H1 (cell line): Measurements from ENCODE around the gene GPR15. TPM values are rescaled to one million over a fixed set of nuclear protein-coding genes. Genes with fewer than 3 reads are reported as not detected.

Experiments used
- CTCF ChIA-PET: fragments of 300-600 bp; sonication (Branson Sonifier 250); formaldehyde crosslinking; loops from one replicate; lab custom pipeline; 2021; ENCODE audit not compliant: partially characterized antibody; lab: Charles Lee
- POLR2A ChIA-PET: fragments of 300-600 bp; sonication (Branson Sonifier 250); formaldehyde crosslinking; loops from one replicate; lab custom pipeline; 2021; ENCODE audit warnings: inconsistent platforms; ENCODE audit not compliant: partially characterized antibody; lab: Charles Lee
- DNase-seq, 2 experiments: peaks; one replicate each; pipeline versions ENCODE4 v3.0.0 to v3.0.0-alpha.2; 2010 to 2022; ENCODE audit warnings: low spot score in 2 of 2, low read depth in 1 of 2, mixed read lengths in 1 of 2
- FAIRE-seq: peaks from 2 replicates; lab custom pipeline; 2011; peaks lifted over from hg19 to GRCh38; lab: Jason Lieb, UNC
- H2AFZ ChIP-seq: 2 replicates; pipeline ENCODE4 v1.8.1; 2012; ENCODE audit warnings: low read length, inconsistent platforms
- H2AK5ac ChIP-seq: 2 replicates; pipeline ENCODE4 v1.6.1; 2013; ENCODE audit warnings: low read depth, low read length
- H2BK120ac ChIP-seq: replicated peaks from 2 replicates; pipeline ENCODE3; 2013; ENCODE audit warnings: low read depth, low read length, inconsistent platforms
- H2BK12ac ChIP-seq: 2 replicates; pipeline ENCODE4 v1.6.1; 2013; ENCODE audit warnings: low read depth, low read length
- H2BK15ac ChIP-seq: 2 replicates; pipeline ENCODE4 v1.6.1; 2013; ENCODE audit warnings: low read length
- H2BK20ac ChIP-seq: 2 replicates; pipeline ENCODE4 v1.6.1; 2013; ENCODE audit warnings: low read length
- H2BK5ac ChIP-seq: 2 replicates; pipeline ENCODE4 v1.6.1; 2013; ENCODE audit warnings: low read depth, low read length
- H3K14ac ChIP-seq: 2 replicates; pipeline ENCODE4 v1.6.1; 2013; ENCODE audit warnings: inconsistent platforms; ENCODE audit not compliant: insufficient read length
- H3K18ac ChIP-seq: 2 replicates; pipeline ENCODE4 v1.6.1; 2013; ENCODE audit warnings: low read length; ENCODE audit errors: extremely low read depth
- H3K23ac ChIP-seq: 2 replicates; pipeline ENCODE4 v1.6.1; 2013; ENCODE audit warnings: inconsistent platforms; ENCODE audit not compliant: insufficient read length
- H3K23me2 ChIP-seq: 2 replicates; pipeline ENCODE4 v1.6.1; 2013; ENCODE audit warnings: low read depth, low read length
- H3K27ac ChIP-seq: 2 replicates; pipeline ENCODE4 v1.6.1; 2011; ENCODE audit warnings: low read depth, low read length, inconsistent platforms
- H3K27me3 ChIP-seq, 4 experiments: replicated peaks in 1 of 4; 1 replicate in 1 of 4; 2 replicates in 3 of 4; pipeline versions ENCODE4 v1.6.1 to v1.8.1; 2011 to 2013; ENCODE audit warnings: low read length in 3 of 4, mild to moderate bottlenecking in 3 of 4, inconsistent platforms in 2 of 4, mixed read lengths in 2 of 4, moderate library complexity in 1 of 4; ENCODE audit not compliant: control insufficient read depth in 3 of 4, insufficient read depth in 3 of 4; ENCODE audit errors: extremely low read depth in 1 of 4
- H3K36me3 ChIP-seq, 4 experiments: 2 replicates each; pipeline versions ENCODE4 v1.6.1 to v1.8.1; 2011 to 2013; ENCODE audit warnings: mild to moderate bottlenecking in 4 of 4, low read length in 3 of 4, moderate library complexity in 2 of 4, control low read depth in 1 of 4, inconsistent platforms in 1 of 4; ENCODE audit not compliant: insufficient read depth in 4 of 4, control insufficient read depth in 2 of 4
- H3K4ac ChIP-seq: replicated peaks from 2 replicates; pipeline ENCODE3; 2013; ENCODE audit warnings: low read length, low read depth, mixed read lengths, inconsistent platforms; ENCODE audit not compliant: insufficient read length
- H3K4me1 ChIP-seq, 4 experiments: replicated peaks in 1 of 4; 1 replicate in 1 of 4; 2 replicates in 3 of 4; pipeline versions ENCODE4 v1.6.1 to v1.8.1; 2011 to 2013; ENCODE audit warnings: low read length in 3 of 4, inconsistent platforms in 2 of 4, mixed read lengths in 1 of 4; ENCODE audit not compliant: insufficient read depth in 4 of 4, control insufficient read depth in 3 of 4
- H3K4me2 ChIP-seq, 2 experiments: 2 replicates each; pipeline versions ENCODE4 v1.6.1 to v1.8.1; 2011 to 2013; ENCODE audit warnings: low read depth in 2 of 2, low read length in 2 of 2, control low read depth in 1 of 2, inconsistent platforms in 1 of 2, mild to moderate bottlenecking in 1 of 2; ENCODE audit not compliant: insufficient read depth in 1 of 2
- H3K4me3 ChIP-seq, 4 experiments: fragments of 200-600, 300-600 bp in 1 of 4; sonication (generic), shearing (Covaris generic), sonication (Bioruptor Twin) in 1 of 4; 2 replicates each; pipeline versions ENCODE4 v1.5.1 to v1.8.1; 2011 to 2016; ENCODE audit warnings: low read length in 4 of 4, low read depth in 3 of 4, control low read depth in 2 of 4, inconsistent platforms in 2 of 4, mild to moderate bottlenecking in 2 of 4, mixed read lengths in 1 of 4, moderate library complexity in 1 of 4; ENCODE audit not compliant: insufficient read depth in 2 of 4; ENCODE audit errors: extremely low read depth in 1 of 4
- H3K56ac ChIP-seq: replicated peaks from 2 replicates; pipeline ENCODE3; 2013; ENCODE audit warnings: low read depth, mild to moderate bottlenecking, mixed read lengths, low read length, inconsistent platforms; ENCODE audit not compliant: insufficient read length
- H3K79me1 ChIP-seq: 2 replicates; pipeline ENCODE4 v1.6.1; 2013; ENCODE audit warnings: low read depth, low read length, control low read depth
- H3K79me2 ChIP-seq, 2 experiments: 2 replicates each; pipeline versions ENCODE4 v1.6.1 to v1.8.1; 2012 to 2013; ENCODE audit warnings: low read length in 2 of 2, mild to moderate bottlenecking in 2 of 2, inconsistent platforms in 1 of 2; ENCODE audit not compliant: insufficient read depth in 2 of 2, control insufficient read depth in 1 of 2
- H3K9ac ChIP-seq, 4 experiments: replicated peaks in 1 of 4; 1 replicate in 1 of 4; 2 replicates in 3 of 4; pipeline versions ENCODE4 v1.6.1 to v1.8.1; 2011 to 2013; ENCODE audit warnings: low read depth in 3 of 4, low read length in 3 of 4, control low read depth in 2 of 4, mild to moderate bottlenecking in 2 of 4, moderate library complexity in 2 of 4, inconsistent platforms in 1 of 4; ENCODE audit errors: extremely low read depth in 1 of 4
- H3K9me3 ChIP-seq, 2 experiments: 2 replicates each; pipeline versions ENCODE4 v1.6.1 to v1.8.1; 2012 to 2013; ENCODE audit warnings: mild to moderate bottlenecking in 2 of 2, moderate library complexity in 2 of 2, control low read depth in 1 of 2, inconsistent platforms in 1 of 2, low read depth in 1 of 2, low read length in 1 of 2, mixed read lengths in 1 of 2; ENCODE audit not compliant: insufficient read depth in 2 of 2
- H4K20me1 ChIP-seq, 2 experiments: replicated peaks in 1 of 2; 2 replicates each; pipeline versions ENCODE3 to v1.8.1; 2011 to 2013; ENCODE audit warnings: inconsistent platforms in 2 of 2, low read length in 2 of 2, mild to moderate bottlenecking in 1 of 2; ENCODE audit not compliant: insufficient read depth in 2 of 2, control insufficient read depth in 1 of 2
- H4K5ac ChIP-seq: 2 replicates; pipeline ENCODE4 v1.6.1; 2013; ENCODE audit warnings: low read length, low read depth, mixed read lengths, inconsistent platforms; ENCODE audit not compliant: insufficient read length
- H4K8ac ChIP-seq: 2 replicates; pipeline ENCODE4 v1.8.0; 2013; ENCODE audit warnings: mild to moderate bottlenecking, moderate library complexity, low read length, inconsistent platforms; ENCODE audit not compliant: insufficient read depth; ENCODE audit errors: extremely low read depth
- H4K91ac ChIP-seq: replicated peaks from 2 replicates; pipeline ENCODE3; 2013; ENCODE audit warnings: low read length, mixed read lengths, inconsistent platforms; ENCODE audit not compliant: insufficient read length
- BCL11A ChIP-seq, 2 experiments: IDR thresholded peaks; one replicate each; pipeline ENCODE4 v1.6.1; 2011; ENCODE audit warnings: low read depth in 2 of 2, low read length in 2 of 2, mild to moderate bottlenecking in 2 of 2
- GABPA ChIP-seq: IDR thresholded peaks from 2 replicates; pipeline ENCODE4 v1.6.1; 2011; ENCODE audit warnings: mild to moderate bottlenecking, low read length, moderate library complexity, borderline replicate concordance; ENCODE audit not compliant: insufficient read depth
- JUND ChIP-seq: IDR thresholded peaks from 2 replicates; pipeline ENCODE4 v1.6.1; 2011; ENCODE audit warnings: mild to moderate bottlenecking, improper control_type of control experiment, low read length
- NRF1 ChIP-seq: IDR thresholded peaks from 2 replicates; pipeline ENCODE4 v1.6.1; 2011; ENCODE audit warnings: mild to moderate bottlenecking, low read depth, low read length, improper control_type of control experiment
- POU5F1 ChIP-seq: IDR thresholded peaks from 2 replicates; pipeline ENCODE4 v1.6.1; 2011; ENCODE audit warnings: low read depth, mild to moderate bottlenecking, low read length, moderate library complexity
- SRF ChIP-seq: IDR thresholded peaks from 2 replicates; pipeline ENCODE4 v1.6.1; 2011; ENCODE audit warnings: mild to moderate bottlenecking, low read depth, low read length, moderate library complexity
- WGBS, 2 experiments: shearing (Covaris generic) in 1 of 2; methylation state at CpG; one replicate each; pipeline versions ENCODE4 v1.1.6 to v1.1.7; 2013 to 2015; ENCODE audit warnings: low lambda C conversion rate in 2 of 2, mixed read lengths in 2 of 2, inconsistent platforms in 1 of 2, low coverage in 1 of 2, missing lambda C conversion rate in 1 of 2; ENCODE audit not compliant: insufficient replicate concordance in 2 of 2, insufficient coverage in 1 of 2, insufficient read length in 1 of 2; ENCODE audit errors: extremely low coverage in 1 of 2, missing lambda C conversion rate in 1 of 2; 5-methylcytosine and 5-hydroxymethylcytosine counted together
- polyA plus RNA-seq, 7 experiments: library from polyadenylated mRNA; depleted of rRNA in 3 of 7; stranded (reverse) in 5 of 7; unstranded in 2 of 7; fragments of >200 nt in 5 of 7; fragments of 200-250 nt in 2 of 7; gene quantifications; 1 replicate in 5 of 7; 2 replicates in 1 of 7; 4 replicates in 1 of 7; pipeline versions ENCODE4 v1.2.1 to v1.2.3, GENCODE V29; 2011 to 2013; ENCODE audit warnings: missing spikeins in 2 of 7, mixed read lengths in 2 of 7
- total RNA-seq: library from RNA; stranded (reverse); fragmentation: NEBNext Ultra II Directional; extraction: Animal tissue kit (Norgen Biotek cat#: 25700); gene quantifications from 2 replicates; pipeline ENCODE4 v1.2.1, GENCODE V29; 2021
- TF ChIP-seq, protein P1 (sequence below), 3 experiments: IDR thresholded peaks; 1 replicate in 2 of 3; 2 replicates in 1 of 3; pipeline versions ENCODE4 v1.5.1 to v1.6.1; 2011; ENCODE audit warnings: low read length in 3 of 3, mild to moderate bottlenecking in 3 of 3, inconsistent platforms in 2 of 3, low read depth in 1 of 3, moderate library complexity in 1 of 3; ENCODE audit not compliant: insufficient read depth in 1 of 3; ENCODE audit errors: control extremely low read depth in 1 of 3

Gene GPR15
- total and polyA plus RNA-seq, 2 of the 8 experiments (the other 6 are each of a cell fraction or from before 2014, with no cell fraction given) = not detected

GRCh38 chr3:98513091-98513511 is 18.7 kb upstream of the GPR15 start:
- Histone ChIP-seq H4K8ac (no peak overlapping the region), H3K56ac (no peak overlapping the region), H2AFZ (no peak overlapping the region), H3K14ac (no peak overlapping the region), H2BK120ac (no peak overlapping the region), H3K18ac (no peak overlapping the region), H3K4me2 (no peak overlapping the region), H3K27me3 (no peaks in the 10 kb centered on the region), H3K23me2 (no peaks in the 10 kb centered on the region), H3K9ac (no peak overlapping the region), H2BK5ac (no peak overlapping the region), H3K27ac (no peak overlapping the region), H2BK15ac (no peak overlapping the region), H3K79me1 (no peaks in the 10 kb centered on the region), H4K20me1 (no peaks in the 10 kb centered on the region), H3K36me3 (peaks cover 0 to 15% (median 8%) of the 10 kb centered on the region in 4 experiments; a peak in 5 of 8 replicates), H3K4ac (no peak overlapping the region), H3K23ac (no peak overlapping the region), H3K79me2 (peaks cover 0 to under 1% of the 10 kb centered on the region in 2 experiments; a peak in 1 of 4 replicates), H4K5ac (no peak overlapping the region), H3K9me3 (no peaks in the 10 kb centered on the region), H2BK12ac (no peak overlapping the region), H3K4me1 (no peaks in the 10 kb centered on the region), H2AK5ac (no peak overlapping the region), H4K91ac (no peak overlapping the region), H3K4me3 (no peak overlapping the region), H2BK20ac (no peak overlapping the region)
- 89% methylated on average over 4 of the region's 4 CpGs; no CpG with 5 or more reads in 1 of the 2 experiments for WGBS, 2 experiments
- ChIA-PET CTCF (interaction anchor here (1.9 kb wide), 1 partner anchor 13 kb away, joined by 5 read pairs; no protein-coding TSS in a partner anchor), POLR2A (no interaction called here)
- TF ChIP-seq GABPA = no peak
- TF ChIP-seq POU5F1 = no peak
- TF ChIP-seq, protein P1, sequence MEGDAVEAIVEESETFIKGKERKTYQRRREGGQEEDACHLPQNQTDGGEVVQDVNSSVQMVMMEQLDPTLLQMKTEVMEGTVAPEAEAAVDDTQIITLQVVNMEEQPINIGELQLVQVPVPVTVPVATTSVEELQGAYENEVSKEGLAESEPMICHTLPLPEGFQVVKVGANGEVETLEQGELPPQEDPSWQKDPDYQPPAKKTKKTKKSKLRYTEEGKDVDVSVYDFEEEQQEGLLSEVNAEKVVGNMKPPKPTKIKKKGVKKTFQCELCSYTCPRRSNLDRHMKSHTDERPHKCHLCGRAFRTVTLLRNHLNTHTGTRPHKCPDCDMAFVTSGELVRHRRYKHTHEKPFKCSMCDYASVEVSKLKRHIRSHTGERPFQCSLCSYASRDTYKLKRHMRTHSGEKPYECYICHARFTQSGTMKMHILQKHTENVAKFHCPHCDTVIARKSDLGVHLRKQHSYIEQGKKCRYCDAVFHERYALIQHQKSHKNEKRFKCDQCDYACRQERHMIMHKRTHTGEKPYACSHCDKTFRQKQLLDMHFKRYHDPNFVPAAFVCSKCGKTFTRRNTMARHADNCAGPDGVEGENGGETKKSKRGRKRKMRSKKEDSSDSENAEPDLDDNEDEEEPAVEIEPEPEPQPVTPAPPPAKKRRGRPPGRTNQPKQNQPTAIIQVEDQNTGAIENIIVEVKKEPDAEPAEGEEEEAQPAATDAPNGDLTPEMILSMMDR (IDR thresholded peaks at IDR 0.05; ENCODE audit: control extremely low read depth in 1 of 3, insufficient read depth in 1 of 3, low read depth in 1 of 3, low read length in 3 of 3) = no peak
- no peak for TF ChIP-seq JUND
- no peak for TF ChIP-seq NRF1
- no peak for TF ChIP-seq SRF
- TF ChIP-seq BCL11A (IDR thresholded peaks at IDR 0.05; ENCODE audit: low read depth in 2 of 2, low read length in 2 of 2) = no peak
- DNase-seq (no peak), FAIRE-seq (no peak)
